A673 (cell line): ENCODE measurements around the gene NEDD4L. TPM values are rescaled to one million over a fixed set of nuclear protein-coding genes. Genes with fewer than 3 reads are reported as not detected.

Source experiments
- BruUV-seq: library from RNA; stranded (reverse); fragments of 400-500 nt; replicated peaks from 2 replicates; lab custom pipeline; 2021; lab: Mats Ljungman, UMichigan
- CTCF ChIA-PET: fragments of 300-600 bp; sonication (Branson Sonifier 250); formaldehyde crosslinking; loops from one replicate; lab custom pipeline; 2022; ENCODE audit warnings: antibody characterized with exemption; lab: Charles Lee
- POLR2A ChIA-PET: fragments of 300-600 bp; sonication (Branson Sonifier 250); formaldehyde crosslinking; loops from one replicate; lab custom pipeline; 2022; ENCODE audit warnings: antibody characterized with exemption; ENCODE audit not compliant: low non-redundant PET; lab: Charles Lee
- DNase-seq: peaks from one replicate; pipeline ENCODE4 v3.0.0-alpha.2; 2015; ENCODE audit warnings: low spot score
- H3K27ac ChIP-seq: fragments of 200-600 bp; sonication (generic); 2 replicates; pipeline ENCODE4 v1.5.1; 2016; ENCODE audit warnings: mixed run types, low read depth, mild to moderate bottlenecking, mixed read lengths, antibody characterized with exemption, low read length; ENCODE audit not compliant: poor library complexity, severe bottlenecking
- H3K27me3 ChIP-seq: fragments of 200-600 bp; sonication (generic); replicated peaks from 2 replicates; pipeline ENCODE4 v1.6.1; 2017; ENCODE audit warnings: mixed run types, low read depth, mild to moderate bottlenecking, mixed read lengths, antibody characterized with exemption, low read length; ENCODE audit not compliant: insufficient read depth, poor library complexity
- H3K36me3 ChIP-seq: fragments of 200-600 bp; sonication (generic); 2 replicates; pipeline ENCODE4 v1.6.1; 2016; ENCODE audit warnings: mixed run types, mild to moderate bottlenecking, mixed read lengths, antibody characterized with exemption, low read length; ENCODE audit not compliant: insufficient read depth, poor library complexity, severe bottlenecking
- H3K4me1 ChIP-seq: fragments of 200-600 bp; sonication (generic); 2 replicates; pipeline ENCODE4 v1.6.1; 2017; ENCODE audit warnings: mixed run types, mild to moderate bottlenecking, mixed read lengths, antibody characterized with exemption, low read length; ENCODE audit not compliant: insufficient read depth, poor library complexity, severe bottlenecking
- H3K4me3 ChIP-seq: fragments of 200-600 bp; sonication (generic); 2 replicates; pipeline ENCODE4 v1.5.1; 2016; ENCODE audit warnings: low read depth, mixed run types, mild to moderate bottlenecking, mixed read lengths, low read length; ENCODE audit not compliant: poor library complexity, severe bottlenecking
- H3K9me3 ChIP-seq: fragments of 200-600 bp; sonication (generic); 2 replicates; pipeline ENCODE4 v1.6.1; 2016; ENCODE audit warnings: mixed run types, low read depth, mild to moderate bottlenecking, mixed read lengths, antibody characterized with exemption, low read length; ENCODE audit not compliant: poor library complexity, severe bottlenecking
- CTCF ChIP-seq: fragments of 300-800, 200-600 bp; sonication (generic); conservative IDR thresholded peaks from 2 replicates; pipeline ENCODE4 v1.5.1; 2017; ENCODE audit warnings: low read depth, mild to moderate bottlenecking, antibody characterized with exemption, low read length, moderate library complexity, mixed read lengths
- EZH2 ChIP-seq: fragments of 200-600 bp; sonication (generic); IDR thresholded peaks from 2 replicates; pipeline ENCODE4 v1.6.1; 2017; ENCODE audit warnings: borderline replicate concordance, low read depth, mild to moderate bottlenecking, mixed read lengths, antibody characterized with exemption, low read length; ENCODE audit not compliant: poor library complexity, severe bottlenecking
- intact Hi-C: fragments of 100-400 bp; cut with micrococcal nuclease; formaldehyde crosslinking; loops from one replicate; pipeline ENCODE4 v1.10.0; 2022; ENCODE audit not compliant: unreplicated experiment
- total RNA-seq: library from RNA; stranded (reverse); gene quantifications from 2 replicates; pipeline ENCODE4 v1.2.3, GENCODE V29; 2021

The NEDD4L gene
- total RNA-seq, 1 experiment from 2014 or later: 15.3 TPM

GRCh38 chr18:58172031-58172430 is 128.0 kb downstream of the NEDD4L start:
- BruUV-seq: no TSS peak
- CTCF ChIA-PET: no interaction called here

GRCh38 chr18:58174285-58174684 is 130.3 kb downstream of the NEDD4L start:
- no TSS peak for BruUV-seq
- Histone ChIP-seq H3K4me1 (no peaks in the 10 kb centered on the region), H3K9me3 (no peaks in the 10 kb centered on the region), H3K36me3 (no peaks in the 10 kb centered on the region), H3K4me3 (no peak overlapping the region), H3K27me3 (no peaks in the 10 kb centered on the region), H3K27ac (no peak overlapping the region)
- TF ChIP-seq EZH2 (no peak), CTCF (no peak)
- no peak for DNase-seq
- ChIA-PET CTCF (no interaction called here), POLR2A (no interaction called here)
- intact Hi-C loops: no loop called here

More at GRCh38 chr18:58172031-58172430, 128.0 kb downstream of the NEDD4L start:
- Histone ChIP-seq H3K4me3 (no peak overlapping the region), H3K9me3 (no peaks in the 10 kb centered on the region), H3K4me1 (no peaks in the 10 kb centered on the region), H3K27ac (no peak overlapping the region), H3K36me3 (no peaks in the 10 kb centered on the region), H3K27me3 (no peaks in the 10 kb centered on the region)
- TF ChIP-seq CTCF (no peak), EZH2 (no peak)
- no peak for DNase-seq
- POLR2A ChIA-PET: no interaction called here
- intact Hi-C loops: no loop called here

GRCh38 chr18:58175122-58175785 is 131.2 kb downstream of the NEDD4L start:
- CTCF ChIA-PET: no interaction called here
- no peaks in the 10 kb centered on the region for H3K9me3 ChIP-seq
- no TSS peak for BruUV-seq

More at GRCh38 chr18:58175122-58175785, 131.2 kb downstream of the NEDD4L start:
- H3K27ac ChIP-seq: no peak overlapping the region
- H3K27me3 ChIP-seq: no peaks in the 10 kb centered on the region
- no peak for DNase-seq
- H3K36me3 ChIP-seq: no peaks in the 10 kb centered on the region
- TF ChIP-seq CTCF (no peak), EZH2 (no peak)
- intact Hi-C loops: loop anchor here (5.0 kb wide), 2 partner anchors 133 to 293 kb away; partner anchors contain the start of gene NEDD4L
- H3K4me1 ChIP-seq: no peaks in the 10 kb centered on the region
- no peak overlapping the region for H3K4me3 ChIP-seq
- POLR2A ChIA-PET: no interaction called here
